ENCODE measurements around the gene ADCY3.
"Not testable (repeated sequence)": the region's sequence is repeated elsewhere in the genome, so short reads cannot be mapped to it uniquely, and the experiment has no call there.

Gene ADCY3

DNA sequence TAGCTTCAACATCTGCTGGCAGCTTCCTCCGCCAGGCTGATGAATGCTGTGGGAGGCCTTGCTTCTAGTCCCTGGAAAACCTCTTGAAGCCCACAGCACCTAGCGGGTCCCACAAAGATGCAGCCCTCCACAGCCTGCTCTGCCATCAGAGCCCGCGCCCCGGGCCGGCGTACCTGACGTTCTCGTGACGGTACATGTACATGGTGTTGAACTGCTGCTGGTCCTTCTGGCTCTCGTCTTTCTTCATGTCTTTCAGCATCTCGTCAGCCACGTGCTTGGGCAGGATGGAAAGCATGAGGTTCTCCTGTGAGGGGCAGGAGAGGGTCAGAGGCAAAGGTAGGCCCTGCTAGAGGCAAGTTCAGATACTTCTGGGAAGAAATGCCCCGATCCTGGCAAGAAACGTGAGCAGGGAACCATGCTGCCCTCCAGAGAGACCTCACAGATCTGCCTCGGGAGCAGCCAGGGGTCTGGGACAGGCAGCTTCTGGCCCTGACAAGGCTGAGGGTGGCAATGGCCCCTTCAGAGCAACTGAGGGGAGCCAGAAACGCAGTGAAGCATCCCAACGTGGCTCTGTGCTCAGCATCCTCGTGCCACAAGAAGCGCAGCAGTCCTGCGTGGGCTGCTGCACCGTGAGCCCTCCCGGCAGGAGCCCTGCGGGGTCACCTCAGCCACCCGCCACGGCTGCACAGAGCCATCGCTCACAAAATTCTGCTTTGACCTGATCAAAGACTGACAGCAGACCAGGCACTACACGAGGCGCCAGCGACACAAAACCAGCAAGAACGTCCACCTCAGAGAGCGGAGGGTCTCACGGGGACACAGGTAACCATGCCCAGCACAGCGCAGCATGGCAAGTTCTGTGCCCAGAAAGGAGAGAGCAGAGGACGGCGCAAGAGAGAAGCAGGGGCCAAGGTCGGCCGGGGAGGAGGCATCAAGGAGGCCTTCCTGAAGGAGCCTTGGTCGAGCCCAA lies 77.7 kb downstream of the ADCY3 start:
- DNase-seq = no peak

DNA sequence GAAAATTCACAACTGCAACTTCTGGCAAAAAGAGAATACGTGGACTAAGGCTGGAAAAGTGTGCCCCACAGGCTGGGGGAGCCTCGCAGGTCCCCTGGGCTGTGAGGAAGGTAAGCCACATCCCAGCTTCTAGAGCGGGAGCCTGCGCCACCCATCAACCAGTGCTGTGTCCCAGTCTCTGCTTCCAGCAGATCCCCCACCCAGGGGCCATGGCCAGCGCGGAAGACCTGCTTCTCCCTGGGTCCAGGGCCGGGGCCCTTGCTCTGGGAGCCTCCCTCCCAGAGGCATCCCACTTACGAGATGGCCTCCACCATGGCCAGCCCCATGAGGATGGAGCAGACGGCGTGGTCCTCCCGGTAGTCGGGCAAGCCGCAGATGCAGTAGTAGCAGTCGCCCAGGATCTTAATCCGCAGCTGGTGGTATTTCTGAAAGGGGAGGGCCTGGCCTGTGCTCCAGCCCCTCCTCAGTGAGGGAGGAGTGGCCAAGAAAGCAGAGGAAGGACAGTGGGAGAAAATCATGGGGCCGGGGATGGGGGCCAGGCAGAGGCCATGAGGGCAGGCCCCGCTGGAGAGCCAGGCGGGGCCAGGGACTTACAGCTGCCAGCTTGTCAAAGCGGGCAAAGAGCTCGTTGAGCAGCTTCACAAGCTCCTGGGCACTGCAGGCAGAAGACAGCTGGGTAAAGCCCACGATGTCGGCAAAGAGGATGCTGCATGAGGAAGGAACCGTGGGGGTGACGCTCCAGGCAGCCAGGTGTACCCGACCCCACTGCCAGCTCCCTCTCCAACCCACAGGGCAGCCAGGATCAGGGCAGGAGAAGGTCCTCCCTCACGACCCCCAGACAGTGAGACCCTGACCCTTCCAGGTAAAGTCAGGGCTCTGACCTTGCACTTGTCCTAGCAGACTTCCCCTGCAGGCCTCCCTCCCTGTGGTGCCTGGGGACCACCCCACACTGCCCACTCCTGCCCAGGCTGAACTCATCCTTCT lies 78.8 kb downstream of the ADCY3 start:
- DNase-seq = no peak

DNA sequence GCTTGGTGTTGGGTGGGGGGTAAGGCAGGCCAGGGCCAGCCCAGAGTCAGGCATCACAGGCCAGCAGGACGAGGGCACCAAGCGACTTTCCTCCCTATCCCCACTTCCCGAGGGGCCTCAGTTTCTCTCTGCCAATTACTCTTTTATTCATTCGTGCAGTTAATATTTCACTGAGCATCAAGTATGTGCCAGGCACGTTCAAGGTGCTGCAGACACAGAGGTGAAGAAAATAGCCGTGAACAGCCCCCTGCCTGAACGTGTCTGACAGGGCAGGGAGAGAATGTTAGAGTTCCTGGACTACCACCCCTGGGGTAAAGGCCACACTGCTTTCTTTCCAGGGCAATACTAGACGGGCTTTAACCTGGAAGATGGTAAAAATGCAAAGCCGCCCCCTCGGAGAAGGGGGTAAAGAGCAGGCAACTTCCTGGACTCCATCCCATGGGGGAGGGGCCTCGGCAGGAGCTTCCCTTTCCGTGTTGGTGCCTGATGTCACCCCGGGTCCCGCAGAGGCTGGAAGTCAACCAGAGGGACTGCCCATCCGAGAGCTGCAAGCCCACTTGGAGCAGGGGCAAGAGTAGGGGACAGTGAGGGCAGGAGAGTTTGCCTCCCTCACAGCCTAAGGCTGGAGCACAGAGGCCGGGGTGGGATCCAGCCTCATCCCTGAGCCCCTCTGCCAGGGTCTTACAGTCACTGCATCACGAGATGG lies 79.7 kb downstream of the ADCY3 start:
- DNase-seq = no peak

DNA sequence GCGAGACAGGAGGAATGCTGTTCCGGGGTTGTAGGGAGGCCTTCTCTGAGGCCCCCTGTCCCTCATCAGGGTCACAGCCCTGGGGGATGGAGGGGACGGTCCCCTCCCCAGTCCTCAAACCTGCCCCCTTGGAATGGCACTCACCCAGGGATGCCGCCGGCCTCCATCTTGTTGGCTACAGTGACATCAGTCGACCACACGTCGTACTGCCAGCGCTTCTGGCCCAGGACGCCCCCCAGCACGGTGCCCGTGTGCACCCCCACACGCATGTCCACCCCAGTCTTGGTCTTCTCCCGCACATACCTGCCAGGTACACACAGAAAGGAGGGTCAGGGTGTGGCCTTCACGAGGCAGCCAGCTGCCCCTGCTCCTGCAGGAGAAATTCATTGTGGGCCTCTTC lies 80.3 kb downstream of the ADCY3 start:
- DNase-seq = no peak

DNA sequence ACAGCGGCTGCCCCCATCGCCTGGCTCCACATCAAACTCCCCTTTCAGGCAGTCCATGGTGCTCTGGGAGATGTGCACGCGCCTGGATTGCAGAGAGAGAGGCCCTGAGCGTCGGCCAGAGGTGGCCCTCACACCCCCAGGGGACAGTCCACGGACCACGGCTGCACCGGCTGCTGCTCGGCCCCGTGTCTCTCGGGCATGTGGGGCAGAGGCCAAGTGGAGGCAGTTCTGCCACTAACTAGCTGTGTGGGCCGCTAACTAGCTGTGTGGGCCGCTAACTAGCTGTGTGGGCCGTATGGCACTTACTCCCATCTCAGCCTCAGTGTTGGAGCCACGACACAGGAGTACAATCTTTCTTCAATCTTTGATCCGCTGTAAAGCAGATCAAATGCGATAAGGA lies 81.5 kb downstream of the ADCY3 start:
- DNase-seq = no peak

DNA sequence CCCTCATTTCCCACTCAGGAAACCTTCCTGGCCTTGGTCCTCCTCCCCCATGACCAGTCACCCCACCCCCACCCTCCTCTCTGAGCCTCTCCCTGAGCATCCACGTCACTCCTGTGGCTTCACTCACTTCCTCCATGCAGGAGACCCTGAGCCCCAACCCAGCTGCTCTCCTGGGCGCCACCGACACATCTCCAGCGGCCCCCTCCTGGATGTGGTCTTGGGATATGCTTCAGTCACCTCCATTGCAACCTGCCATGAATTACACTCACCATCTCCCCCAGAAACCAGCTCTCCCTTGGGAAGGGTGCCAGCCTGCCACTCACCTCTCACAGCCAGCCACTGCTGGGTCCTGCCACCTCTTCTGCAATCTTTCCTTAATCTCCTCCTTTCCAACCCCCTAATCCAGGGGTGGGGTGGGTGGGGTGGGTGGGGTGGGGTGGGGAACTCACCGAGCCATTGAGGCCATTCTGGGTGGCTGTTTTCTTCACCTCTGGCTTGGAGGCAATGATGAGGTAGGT lies 82.0 kb downstream of the ADCY3 start:
- no peak for DNase-seq

DNA sequence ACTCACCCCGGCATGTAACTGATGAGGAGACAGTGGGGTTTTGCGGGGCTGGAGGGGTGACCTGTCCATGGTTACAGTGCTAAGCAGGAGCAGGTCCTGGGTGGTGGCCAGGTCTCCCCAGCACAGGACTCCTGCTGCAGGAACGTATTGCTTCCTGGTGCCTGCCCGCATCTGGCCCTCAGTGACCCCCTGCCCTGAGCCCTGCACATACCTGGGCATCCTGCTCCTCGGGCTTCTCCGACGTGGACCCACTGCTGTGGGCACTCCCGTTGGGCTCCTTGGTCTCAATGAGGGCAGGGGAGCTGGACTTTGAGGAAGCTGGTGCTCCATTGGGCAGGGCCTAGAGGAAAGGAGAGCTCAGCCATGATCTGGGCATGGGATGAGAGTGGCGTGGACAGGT lies 83.3 kb downstream of the ADCY3 start:
- DNase-seq = no peak

DNA sequence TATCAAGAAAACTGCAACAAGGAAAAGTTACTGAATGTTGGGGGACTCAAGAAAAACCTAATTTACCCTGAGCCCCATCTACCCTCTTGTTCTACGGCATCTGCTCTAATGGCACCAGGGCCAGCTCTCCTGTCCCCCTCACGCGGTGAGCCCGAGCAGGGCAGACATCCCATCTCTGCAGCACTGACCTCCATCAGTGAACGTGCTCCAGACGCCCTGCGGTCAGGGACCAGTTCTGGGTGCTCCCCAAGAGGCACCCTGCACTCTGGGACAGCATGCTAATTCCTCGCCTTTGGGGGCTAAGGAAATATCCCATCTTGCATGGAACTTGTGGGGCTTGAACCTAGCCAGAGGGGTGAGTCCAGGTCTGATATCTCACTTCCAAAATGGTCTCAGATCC lies 83.8 kb downstream of the ADCY3 start:
- DNase-seq = no peak

DNA sequence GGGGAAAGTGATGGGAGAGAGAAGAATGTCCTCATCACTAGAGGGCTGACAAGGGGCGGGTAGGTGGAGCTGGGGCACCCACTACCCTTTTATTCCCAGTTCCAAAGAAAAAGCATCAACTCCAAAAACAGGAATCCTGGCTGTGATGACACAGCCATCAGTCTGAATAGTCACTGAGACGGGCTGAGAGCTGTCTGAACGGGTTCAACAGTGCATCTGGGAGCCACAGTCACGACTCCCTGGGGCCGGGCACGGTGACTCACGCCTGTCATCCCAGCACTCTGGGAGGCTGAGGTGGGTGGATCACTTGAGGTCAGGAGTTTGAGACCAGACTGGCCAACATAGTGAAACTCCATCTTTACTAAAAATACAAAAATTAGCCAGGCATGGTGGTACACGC lies 84.6 kb downstream of the ADCY3 start:
- not testable (repeated sequence) for DNase-seq

DNA sequence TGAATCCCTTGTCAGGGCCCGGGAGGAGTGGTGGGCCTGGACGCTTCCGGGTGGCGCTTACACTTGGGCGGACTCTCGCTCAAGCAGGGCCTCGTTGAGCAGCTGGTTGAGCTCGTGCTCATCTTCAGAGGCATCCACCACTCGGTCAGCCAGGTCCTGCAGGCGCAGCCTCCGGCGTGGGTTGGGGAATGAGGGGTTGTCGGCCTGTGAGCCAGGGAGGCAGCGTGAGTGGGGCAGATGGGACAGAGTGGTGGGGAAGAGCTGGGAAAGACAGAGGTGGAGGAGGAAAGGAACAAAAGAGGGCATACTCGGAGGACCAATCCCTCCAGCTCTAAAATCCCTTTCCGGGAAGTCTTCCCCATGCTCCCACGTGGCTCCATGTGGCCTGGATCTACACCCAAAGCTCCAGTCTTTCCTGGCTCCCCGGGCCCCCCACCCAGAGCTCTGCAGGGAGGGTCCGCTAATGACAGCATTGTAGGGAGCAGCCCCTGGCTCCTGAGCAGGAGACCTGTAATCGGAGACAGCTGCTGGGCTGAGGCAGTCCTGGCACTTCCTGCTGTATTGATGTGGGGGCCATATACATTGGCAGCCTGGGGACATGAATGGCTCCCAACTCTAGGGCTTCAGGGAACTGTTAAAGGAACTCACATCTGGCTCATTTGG lies 85.2 kb downstream of the ADCY3 start:
- no peak for DNase-seq

DNA sequence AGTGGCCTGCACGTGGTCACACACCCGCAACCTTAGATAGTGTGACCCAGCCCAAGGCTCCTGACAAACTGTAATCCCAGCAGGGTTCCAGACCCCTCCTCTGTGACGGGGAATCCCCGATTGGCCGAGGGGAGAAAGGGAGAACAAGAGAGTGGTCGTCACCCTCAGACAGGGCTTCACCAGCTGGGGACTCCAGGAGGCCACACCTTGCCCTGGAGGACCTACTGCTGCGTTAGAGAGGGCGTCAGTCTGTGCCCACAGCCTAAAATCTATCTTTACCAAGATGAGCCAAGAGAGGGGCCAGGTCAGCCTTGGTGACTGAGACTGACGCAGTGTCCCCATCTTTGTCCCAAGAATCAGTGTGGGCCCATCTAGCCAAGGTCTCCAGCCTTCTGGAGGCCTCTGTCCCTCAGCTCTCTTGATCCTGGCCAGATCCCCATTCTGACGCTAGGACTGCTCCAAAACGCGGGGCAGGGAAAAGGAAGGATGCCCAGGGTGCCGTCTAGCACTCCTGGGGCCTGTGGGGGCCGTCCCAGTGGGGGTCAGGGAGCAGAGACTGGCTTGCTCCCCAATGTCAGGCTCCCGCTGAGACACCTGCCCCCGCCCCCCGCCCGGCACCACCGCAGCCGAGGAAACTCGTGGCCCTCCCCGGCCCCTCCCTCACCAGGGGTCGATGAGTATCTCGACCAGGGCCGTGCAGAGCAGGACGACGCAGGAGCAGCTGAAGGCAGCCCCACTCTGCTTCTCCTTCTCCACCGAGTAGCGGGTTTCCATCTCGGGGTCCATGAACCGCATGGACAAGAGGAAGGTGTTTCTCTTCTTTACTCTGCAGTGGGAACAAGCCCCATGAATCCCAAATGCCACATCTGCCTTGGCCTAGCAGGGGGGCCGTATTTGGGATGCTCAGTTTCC lies 86.0 kb downstream of the ADCY3 start:
- no peak for DNase-seq

DNA sequence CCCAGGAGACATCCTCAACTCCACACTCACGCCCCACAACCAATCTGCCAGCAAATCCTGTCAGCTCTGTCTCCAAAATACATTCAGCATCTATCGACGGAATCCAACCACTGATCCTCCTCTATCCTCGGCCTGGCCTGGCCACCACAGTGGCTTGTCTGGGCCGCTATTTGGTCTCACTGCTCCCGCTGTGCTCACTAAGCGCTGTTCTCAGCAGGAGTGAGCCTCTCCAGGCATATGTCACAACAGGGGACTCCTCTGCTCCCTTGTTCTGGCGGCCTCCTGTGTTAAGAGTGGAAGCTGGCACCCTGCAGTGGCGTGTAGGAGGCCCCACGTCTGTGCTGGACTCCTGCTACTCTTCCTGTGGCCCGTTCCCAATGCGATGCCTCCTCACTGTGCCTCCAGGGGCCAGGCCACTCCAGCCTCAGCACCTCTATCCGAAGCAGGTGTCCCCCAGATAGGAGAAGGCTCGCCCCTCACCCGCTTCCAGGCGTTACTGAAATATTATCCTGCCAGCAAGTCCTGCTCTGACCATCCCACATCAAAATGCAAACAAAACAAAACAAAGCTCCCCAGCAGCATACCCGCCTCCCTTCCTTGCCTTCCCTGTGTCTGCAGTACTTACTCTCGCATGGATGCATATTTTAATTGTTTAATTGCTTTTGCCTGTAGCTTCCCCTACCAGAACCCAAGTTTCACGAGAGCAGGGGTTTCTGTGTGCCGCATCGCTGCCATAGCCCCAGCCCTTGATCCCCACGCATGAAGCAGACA lies 86.9 kb downstream of the ADCY3 start:
- DNase-seq = no peak

DNA sequence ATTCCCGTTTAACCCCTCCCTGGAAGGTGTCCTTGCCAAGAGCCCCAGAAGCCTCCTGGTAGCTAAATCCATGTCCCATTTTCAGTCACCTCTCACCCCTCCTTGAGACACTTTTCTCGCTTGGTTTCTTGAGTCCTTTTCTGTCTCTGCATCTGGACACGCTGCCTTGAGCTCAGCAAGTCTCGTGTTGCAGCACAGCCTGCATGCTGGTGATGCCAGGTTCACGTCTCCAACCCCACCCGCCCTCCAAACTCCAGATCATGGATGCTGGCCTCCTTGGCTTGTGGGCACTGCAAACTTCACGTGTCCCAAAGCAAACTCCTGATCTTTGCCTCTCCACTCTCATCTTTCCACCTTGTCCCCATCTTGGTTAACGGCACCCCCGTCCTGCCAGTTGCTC lies 87.5 kb downstream of the ADCY3 start:
- no peak for DNase-seq

DNA sequence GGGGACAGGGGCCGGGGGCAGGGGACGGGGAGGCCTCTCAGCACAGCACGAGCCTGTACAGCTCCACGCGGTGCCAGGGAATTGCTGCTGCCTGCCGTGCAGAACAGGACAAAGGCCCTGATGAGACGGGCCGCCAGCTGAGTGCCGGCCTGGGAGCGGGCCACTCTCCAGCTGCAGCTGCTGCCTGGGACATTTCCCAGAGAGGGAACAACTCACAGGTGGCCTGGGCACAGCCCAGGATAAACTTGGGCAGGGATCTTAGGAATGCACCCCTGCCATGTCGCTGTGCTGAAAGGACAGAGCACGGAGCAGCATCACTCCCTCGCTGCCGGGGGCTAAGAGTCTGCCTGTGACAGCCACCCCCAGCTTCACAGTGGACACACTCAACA lies 88.0 kb downstream of the ADCY3 start:
- no peak for DNase-seq

DNA sequence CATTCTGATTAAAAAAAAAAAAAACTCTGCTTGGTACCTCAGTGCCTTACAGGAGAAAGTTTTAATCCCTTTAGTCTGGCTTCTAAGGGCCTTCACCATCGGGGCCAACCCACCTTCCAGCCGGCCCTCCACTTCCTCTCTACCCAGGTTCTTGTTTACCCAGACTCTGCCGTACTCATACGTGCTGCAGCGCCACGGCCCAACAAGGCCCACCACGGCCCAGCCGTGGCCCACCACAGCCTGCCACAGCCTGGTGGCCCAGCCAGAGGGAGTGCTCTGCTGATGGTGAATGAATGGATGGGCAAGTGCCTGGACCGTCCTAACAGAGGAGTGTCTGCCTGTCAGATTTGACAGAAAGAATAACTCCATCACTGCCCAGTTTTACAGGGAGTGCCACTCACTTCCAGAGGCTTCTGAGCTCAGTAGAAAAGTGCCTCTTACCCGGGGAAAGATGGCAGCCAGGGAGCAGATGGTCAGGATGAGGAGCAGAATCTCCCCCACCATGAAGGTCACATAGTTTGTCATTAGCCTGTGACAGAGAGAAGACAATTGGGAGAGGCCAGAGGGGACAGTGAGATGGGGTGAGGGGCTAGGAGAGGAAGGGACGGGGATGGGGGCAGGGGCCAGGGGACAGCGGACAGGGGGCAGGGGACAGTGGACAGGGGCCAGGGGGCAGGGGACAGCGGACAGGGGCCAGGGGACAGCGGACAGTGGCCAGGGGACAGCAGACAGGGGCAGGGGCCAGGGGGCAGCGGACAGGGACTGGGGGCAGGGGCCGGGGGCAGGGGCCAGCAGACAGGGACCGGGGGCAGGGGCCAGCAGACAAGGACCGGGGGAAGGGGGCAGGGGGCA lies 88.6 kb downstream of the ADCY3 start:
- no peak for DNase-seq

DNA sequence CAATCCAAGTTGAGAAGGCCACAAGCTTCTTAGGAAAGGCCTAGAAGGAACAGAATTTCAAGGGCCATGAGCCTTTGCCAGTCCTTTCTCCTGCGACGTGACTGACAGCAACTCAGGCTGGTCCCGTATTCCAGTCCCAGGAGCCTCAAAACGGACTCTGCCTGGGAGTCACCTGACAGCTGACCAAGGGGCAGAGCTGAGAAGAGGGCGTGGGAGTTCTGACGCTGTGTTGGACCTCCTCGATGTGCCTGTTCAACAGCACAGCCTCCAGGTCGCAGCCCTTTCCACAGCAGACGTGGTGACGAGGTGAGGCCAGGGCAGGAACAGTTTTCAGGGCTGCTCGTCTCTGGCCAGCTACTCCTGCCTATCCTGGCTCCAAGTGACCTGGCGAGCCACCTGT lies 89.3 kb downstream of the ADCY3 start:
- no peak for DNase-seq

DNA sequence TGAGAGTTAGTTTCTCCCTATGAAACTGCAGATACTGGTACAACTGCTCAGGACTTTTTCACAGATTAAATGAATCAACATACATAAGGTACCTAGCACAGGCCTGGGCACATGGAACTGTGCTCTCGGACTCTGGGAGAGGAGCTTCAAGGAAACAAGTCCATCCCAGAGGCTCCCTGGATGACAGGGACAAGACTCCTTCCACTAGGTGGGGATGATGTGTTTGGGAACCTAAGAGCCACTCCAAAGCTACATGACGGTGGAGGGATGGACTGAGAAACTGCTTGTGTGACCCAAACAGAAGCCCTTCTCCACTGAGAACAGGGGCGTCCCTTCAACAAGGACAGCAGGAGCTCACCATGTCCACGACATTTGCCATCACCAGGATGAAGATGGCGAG lies 89.7 kb downstream of the ADCY3 start:
- no peak for DNase-seq

DNA sequence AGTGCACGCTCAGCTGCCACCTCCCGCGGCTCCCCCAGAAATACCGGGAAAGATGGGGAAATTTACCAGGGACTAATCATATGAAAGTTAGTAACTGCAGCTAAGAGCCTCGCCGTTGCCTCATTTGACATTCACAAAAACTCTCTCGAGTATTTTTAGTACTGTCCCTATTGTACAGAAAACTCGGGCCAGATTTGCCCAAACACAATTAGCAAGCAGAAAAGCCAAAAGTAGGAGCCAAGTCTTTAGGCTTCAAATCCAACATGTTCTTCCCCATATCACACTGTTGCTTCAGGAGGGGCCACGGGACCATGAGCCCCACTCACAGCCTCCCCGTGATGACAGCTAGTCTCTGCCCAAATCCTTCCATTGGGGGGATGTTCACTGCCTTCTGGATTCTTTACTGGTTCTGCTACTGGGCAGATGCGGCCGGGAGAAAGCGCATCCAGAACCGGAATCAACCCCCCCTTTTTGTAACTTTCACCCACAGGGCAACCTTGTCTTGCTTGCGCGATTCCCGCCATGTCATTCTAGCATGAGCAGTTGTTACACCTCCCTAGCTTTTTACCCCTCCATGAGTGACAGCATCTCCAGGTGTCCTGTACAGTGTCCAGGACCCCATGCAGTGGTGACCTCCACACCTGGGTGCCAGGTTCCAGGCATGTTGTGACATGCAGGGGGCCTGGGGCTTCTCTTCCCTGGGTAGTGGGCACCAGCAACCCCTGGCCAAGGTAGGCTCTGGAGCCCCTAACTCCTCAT lies 91.6 kb downstream of the ADCY3 start:
- DNase-seq = no peak
